Tibial artery (tissue), 4 donors: ENCODE results near the gene SCO2.
A peak's percentile ranks its signal among the peaks of the same experiment; 100 is the strongest.

Experiments used
- DNase-seq, 2 donors: peaks; one replicate each; pipeline ENCODE4 v3.0.0-alpha.2; 2019
- H3K27ac ChIP-seq, 2 donors: fragments of 200-600 bp; sonication (generic) in 1 of 2; 1 replicate in 1 of 2; 2 replicates in 1 of 2; pipeline ENCODE4 v1.5.1; 2018 to 2019; ENCODE audit warnings: mild to moderate bottlenecking in 1 of 2
- H3K27me3 ChIP-seq, 2 donors: fragments of 200-600 bp; sonication (generic) in 1 of 2; one replicate each; pipeline versions ENCODE4 v1.5.1 to v1.6.0; 2016 to 2019
- H3K36me3 ChIP-seq, 3 donors: fragments of 200-600 bp; sonication (generic) in 2 of 3; one replicate each; pipeline ENCODE4 v1.5.1; 2016 to 2019; ENCODE audit warnings: mild to moderate bottlenecking in 2 of 3
- H3K4me1 ChIP-seq, 4 donors: fragments of 200-600 bp; sonication (generic) in 2 of 4; 1 replicate in 3 of 4; 2 replicates in 1 of 4; pipeline ENCODE4 v1.5.1; 2016 to 2019
- H3K4me3 ChIP-seq, 2 donors: fragments of 200-600 bp; sonication (generic) in 1 of 2; 1 replicate in 1 of 2; 2 replicates in 1 of 2; pipeline ENCODE4 v1.5.1; 2018 to 2019; ENCODE audit warnings: mild to moderate bottlenecking in 2 of 2
- H3K9me3 ChIP-seq, 3 donors: fragments of 200-600 bp; sonication (generic) in 1 of 3; one replicate each; pipeline ENCODE4 v1.5.1; 2016 to 2019
- CTCF ChIP-seq, 2 experiments: fragments of 200-600 bp in 1 of 2; fragments of 450-650 bp in 1 of 2; IDR thresholded peaks; one replicate each; pipeline ENCODE4 v1.5.1; 2017 to 2019; ENCODE audit warnings: antibody characterized with exemption in 2 of 2, mild to moderate bottlenecking in 1 of 2, moderate library complexity in 1 of 2
- intact Hi-C: fragments of 100-400 bp; cut with DNase I; formaldehyde crosslinking; loops from one replicate; pipeline ENCODE4 v1.15.0; 2023; ENCODE audit warnings: low total_unique reads

The SCO2 gene

GRCh38 chr22:50531546-50531961 lies 6.2 kb upstream of the SCO2 start:
- intact Hi-C loops, result no loop called here
- DNase-seq, result no peak
- peaks cover 6 to 70% of the 10 kb centered on the region in 2 donors for H3K27me3 ChIP-seq

DNA sequence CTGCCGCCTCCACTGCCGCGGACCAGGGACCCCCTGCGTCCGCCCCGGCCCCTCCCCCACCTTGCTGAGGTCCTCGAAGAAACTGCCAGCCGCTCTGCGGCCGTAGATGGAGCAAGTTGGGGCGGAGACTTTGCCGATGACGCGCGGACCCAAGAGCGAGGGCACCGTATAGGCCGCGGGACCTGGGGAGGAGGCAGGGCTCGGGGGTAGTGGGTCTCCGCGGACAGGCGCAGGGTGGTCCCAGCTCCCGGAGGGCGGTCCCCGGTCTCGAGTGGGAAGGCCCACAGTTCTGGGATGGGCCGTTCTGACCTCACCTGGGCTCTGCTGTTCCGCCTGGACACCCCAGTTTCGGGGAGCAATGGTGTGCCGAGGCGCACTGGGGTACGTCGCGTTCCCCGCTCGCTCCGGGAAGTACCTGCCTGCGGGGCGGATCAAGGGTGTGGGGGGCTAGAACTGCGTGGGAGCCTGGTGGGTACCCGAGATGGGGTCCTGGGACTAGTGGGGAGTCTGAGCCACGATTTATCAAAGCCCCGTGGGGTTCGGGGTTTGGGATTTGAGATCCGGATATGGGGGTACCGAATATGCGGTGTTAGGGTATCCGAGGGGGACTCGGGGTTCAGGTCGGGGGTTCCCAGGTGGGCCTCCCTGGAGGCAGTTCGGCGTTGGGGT lies 5.6 kb upstream of the SCO2 start:
- peaks cover 0 to 51% (median 35%) of the 10 kb centered on the region in 4 donors for H3K4me1 ChIP-seq
- TF ChIP-seq CTCF (IDR thresholded peaks at IDR 0.05), result no peak
- H3K27me3 ChIP-seq, result peaks cover 6 to 66% of the 10 kb centered on the region in 2 donors
- H3K9me3 ChIP-seq, result no peaks in the 10 kb centered on the region
- DNase-seq, result peak; percentile 87 to 91
- H3K4me3 ChIP-seq, result peak overlapping the region; percentile 44 to 53
- peak overlapping the region; percentile 57 to 69 for H3K27ac ChIP-seq
- intact Hi-C loops, result no loop called here
- no peaks in the 10 kb centered on the region for H3K36me3 ChIP-seq

More at GRCh38 chr22:50531546-50531961, 6.2 kb upstream of the SCO2 start:
- Histone ChIP-seq H3K4me1 (peaks cover 0 to 46% (median 33%) of the 10 kb centered on the region in 4 donors), H3K27ac (peak overlapping the region; percentile 57 to 69), H3K36me3 (no peaks in the 10 kb centered on the region), H3K4me3 (peak overlapping the region; percentile 44 to 53), H3K9me3 (no peaks in the 10 kb centered on the region)
- TF ChIP-seq CTCF (IDR thresholded peaks at IDR 0.05), result no peak

DNA sequence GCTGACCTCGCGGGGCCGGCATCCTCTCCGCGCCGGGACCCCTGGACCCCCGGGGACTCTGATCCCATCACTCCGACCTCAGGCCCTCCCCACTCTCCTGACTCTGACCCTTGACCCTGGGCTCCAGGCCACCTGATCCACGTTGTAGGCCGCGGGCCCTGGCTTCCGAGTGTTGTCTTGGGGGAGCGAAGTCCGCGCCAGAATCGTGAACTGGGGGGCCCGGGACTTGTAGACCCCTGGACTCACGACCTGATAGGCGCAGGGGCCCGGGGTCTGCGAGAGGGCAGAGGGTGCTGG lies 5.1 kb upstream of the SCO2 start:
- Histone ChIP-seq H3K36me3 (no peaks in the 10 kb centered on the region), H3K27me3 (peaks cover 6 to 61% of the 10 kb centered on the region in 2 donors), H3K9me3 (no peaks in the 10 kb centered on the region), H3K4me1 (peaks cover 0 to 51% (median 35%) of the 10 kb centered on the region in 4 donors), H3K27ac (peak overlapping the region; percentile 57 to 69), H3K4me3 (peak overlapping the region; percentile 44 to 53)
- DNase-seq, result peak; percentile 56 to 76
- intact Hi-C loops, result no loop called here
- TF ChIP-seq CTCF (IDR thresholded peaks at IDR 0.05), result no peak

- Histone ChIP-seq H3K36me3 (no peaks in the 10 kb centered on the region), H3K27ac (peak within 1 kb of the TSS; percentile 57 to 69), H3K27me3 (peaks cover 6 to 59% of the 10 kb centered on the region in 2 donors), H3K4me1 (peaks cover 0 to 51% (median 36%) of the 10 kb centered on the region in 4 donors), H3K4me3 (peak within 1 kb of the TSS; percentile 44 to 53), H3K9me3 (no peaks in the 10 kb centered on the region)
- intact Hi-C loops, result loop anchor here (5.0 kb wide), 1 partner anchor 52 kb away; the partner anchor contains the start of gene CHKB
- DNase-seq, result peak; percentile 80 to 85
- TF ChIP-seq CTCF (IDR thresholded peaks at IDR 0.05), result no peak
These were observed 4.6 kb upstream of the SCO2 start, which contains the start of gene TYMP for GRCh38 chr22:50529897-50530579. Gene TYMP (minus strand): TSS chr22:50530012. CDS start chr22:50529709, 303 bp downstream.

GRCh38 chr22:50529416-50529896 lies 4.1 kb upstream of the SCO2 start:
- Histone ChIP-seq H3K27ac (peak overlapping the region; percentile 57 to 69), H3K27me3 (peaks cover 6 to 55% of the 10 kb centered on the region in 2 donors), H3K9me3 (no peaks in the 10 kb centered on the region), H3K4me3 (peak overlapping the region; percentile 44 to 53), H3K4me1 (peaks cover 0 to 57% (median 42%) of the 10 kb centered on the region in 4 donors), H3K36me3 (no peaks in the 10 kb centered on the region)
- no peak for TF ChIP-seq CTCF (IDR thresholded peaks at IDR 0.05)
- DNase-seq, result no peak
- intact Hi-C loops, result loop anchor here (5.0 kb wide), 1 partner anchor 53 kb away; the partner anchor contains the start of gene CHKB
